DMS 273 (cell line): Measurements from ENCODE around the gene ZNF598.
A peak's percentile ranks its signal among the peaks of the same experiment; 100 is the strongest.
"Not testable (repeated sequence)": the region's sequence is repeated elsewhere in the genome, so short reads cannot be mapped to it uniquely, and the experiment has no call there.

Experiments
- DNase-seq: peaks from one replicate; lab custom pipeline; 2025; ENCODE audit not compliant: unreplicated experiment; lab: John Stamatoyannopoulos, UW

Gene ZNF598

DNA sequence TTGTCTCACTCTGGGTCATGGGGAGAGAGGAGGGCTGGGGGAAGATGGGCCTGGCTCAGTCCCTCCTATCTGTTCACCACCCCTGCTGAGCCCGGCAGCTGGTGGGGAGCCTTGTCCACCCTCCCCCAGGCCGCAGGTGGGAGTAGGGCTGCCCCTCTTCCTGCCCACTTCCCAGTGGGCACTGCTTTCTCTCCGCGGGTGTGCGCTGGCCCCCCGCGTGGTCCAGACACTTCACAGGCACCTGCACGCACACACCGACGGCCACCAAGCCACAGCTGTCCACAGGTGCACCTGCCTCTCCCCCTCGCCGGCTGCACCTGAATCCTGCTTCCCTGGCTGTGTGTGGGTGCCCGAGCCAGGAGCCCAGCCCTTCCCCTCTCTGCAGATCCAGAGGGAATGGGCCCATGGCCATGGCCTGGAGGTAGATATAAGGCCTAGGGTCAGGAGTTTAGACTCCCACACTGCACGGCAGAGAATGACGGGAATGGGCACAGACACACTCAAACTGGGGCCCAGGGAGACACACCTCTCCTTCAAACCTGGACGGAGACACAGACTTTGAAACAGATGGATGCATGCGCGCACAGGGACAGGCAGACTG lies 19.1 kb upstream of the ZNF598 start:
- DNase-seq: no peak

DNA sequence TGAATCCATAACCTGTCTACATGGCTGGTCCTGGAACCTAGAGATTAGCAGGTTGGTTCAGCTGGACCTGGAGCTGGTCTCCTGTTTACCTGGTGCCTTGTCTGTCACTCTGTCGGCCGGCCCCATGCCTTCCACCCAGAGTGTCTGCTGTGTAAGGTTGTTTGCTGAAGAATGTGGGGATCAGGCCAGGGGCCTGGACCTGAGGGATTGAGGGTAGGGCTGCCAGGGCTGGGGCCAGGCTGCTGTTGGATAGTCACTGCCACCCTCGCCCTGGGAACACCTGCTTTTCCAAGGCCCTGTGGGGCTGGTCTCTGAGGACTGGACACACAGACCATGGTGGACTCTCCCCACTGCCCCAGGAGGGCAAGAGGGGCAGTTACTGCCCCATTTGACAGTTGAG lies 18.5 kb upstream of the ZNF598 start:
- no peak for DNase-seq

DNA sequence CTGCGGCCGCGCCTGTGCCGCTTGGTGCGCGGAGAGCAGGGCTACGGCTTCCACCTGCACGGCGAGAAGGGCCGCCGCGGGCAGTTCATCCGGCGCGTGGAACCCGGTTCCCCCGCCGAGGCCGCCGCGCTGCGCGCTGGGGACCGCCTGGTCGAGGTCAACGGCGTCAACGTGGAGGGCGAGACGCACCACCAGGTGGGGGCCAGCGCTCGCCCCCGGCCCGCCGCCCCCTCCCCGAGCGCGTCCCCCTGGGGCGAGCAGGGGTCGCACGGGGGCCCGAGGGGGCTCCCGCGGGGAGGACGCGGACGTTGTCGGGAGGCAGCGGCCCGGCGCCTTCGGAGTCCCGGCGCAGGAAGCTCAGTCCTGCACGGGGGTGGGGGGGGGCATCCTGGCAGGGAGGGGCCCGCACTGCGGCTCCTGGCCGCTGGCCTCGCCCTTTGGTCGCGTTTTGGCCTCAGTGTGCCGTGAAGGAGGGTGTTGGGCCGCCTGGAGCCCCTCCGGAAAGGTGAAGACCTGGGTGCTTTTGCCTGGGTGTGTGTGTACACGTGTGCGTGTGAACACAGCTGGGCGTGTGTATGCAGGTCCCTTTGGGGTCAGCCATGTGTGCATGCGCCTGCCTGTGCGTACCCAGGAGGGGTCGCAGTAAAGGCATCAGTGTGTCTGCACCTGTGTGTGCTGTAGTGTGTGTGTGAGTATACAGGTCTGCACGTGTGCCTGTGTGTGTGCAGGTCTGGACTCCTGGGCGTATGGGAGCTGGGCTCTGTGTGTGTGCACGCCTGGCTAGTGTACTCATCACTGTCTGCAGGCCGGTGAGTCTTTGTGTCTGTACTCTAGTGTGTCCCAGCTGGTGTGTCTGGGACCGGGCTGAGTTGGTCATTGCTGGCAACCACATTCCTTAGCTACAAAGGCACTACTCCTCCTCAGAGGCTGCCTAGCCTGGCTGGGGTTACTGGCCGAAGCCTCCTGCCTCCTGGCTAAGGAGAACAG lies 17.7 kb upstream of the ZNF598 start:
- no peak for DNase-seq

DNA sequence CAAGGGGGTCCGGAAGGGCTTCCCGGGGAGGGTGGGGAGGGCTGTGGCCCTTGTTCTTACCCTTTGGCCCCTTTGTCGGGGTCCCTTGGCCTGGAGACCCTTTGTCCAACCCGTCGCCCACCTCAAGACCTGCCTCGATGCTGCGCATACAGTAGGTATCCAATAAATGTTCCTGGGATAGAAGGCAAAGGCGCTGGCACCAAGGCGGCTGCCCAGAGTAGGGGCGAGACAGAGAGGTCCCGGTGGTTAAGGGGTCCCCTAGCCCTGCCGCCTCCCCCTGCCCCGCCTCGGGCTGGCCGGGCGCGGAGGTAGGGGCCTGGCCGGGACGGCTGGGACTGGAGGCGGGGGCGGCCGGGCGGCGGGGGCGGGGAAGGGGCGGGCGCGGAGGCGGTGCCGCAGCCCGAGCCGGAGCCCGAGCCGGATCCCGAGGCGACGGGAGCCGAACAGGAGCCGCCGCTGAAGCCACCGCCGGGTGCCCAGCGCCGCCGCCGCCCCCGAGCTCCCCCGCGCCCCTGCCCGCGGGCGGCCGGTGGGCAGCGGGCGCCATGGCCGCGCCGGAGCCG lies 16.9 kb upstream of the ZNF598 start, which contains the start of gene NHERF2:
TSS of gene NHERF2 (plus strand) at position 442 of the 563 bp plus-strand sequence. CDS start at position 546, 104 bp downstream.
- peak; percentile 66 for DNase-seq

DNA sequence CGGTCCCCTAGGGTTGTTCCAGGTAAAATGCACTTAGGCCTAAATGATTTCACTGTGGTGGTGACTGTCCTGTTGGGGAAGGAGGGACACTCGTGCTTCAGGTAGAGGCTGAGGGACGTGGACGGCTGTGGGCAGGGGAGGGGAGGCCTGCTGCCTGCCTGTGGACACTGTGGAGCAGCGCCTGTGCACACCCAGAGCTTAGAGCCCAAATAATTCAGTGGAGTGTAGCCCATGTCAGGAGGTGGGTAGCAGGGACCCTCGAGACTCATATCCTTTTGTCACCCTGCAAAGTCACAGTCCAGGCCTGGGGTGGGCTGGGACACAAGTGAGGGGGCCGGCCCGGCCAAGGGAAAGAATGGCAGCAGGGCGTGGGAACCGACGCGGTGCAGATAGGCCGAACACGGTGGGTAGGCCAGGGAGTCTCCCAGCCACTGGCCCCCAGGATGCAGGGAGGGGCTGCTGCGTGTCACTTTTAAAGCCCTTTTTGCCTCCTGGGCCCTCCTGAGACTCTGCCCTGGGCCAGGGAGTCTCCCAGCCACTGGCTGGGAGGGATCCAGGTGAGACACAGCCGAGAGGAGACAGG lies 16.3 kb upstream of the ZNF598 start:
- DNase-seq: no peak

DNA sequence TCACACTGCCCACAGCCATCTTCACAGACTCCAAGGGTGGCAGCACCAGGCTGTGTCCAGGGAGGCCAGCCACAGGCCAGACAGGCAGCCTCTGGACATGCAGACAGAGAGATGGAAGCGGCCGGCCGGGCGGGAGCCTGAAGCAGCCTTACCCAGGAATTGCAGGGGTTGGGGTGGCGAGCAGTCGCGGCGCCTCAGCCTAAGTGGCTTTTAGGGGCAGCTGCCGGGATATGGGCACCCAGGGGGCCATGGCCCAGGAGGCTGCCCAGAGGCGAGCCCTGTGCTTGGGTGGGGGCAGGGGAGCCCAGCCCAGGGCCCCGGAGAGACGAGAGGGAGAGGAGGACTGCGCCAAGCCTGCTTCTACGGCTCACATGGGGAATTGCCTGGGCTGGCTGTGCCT lies 15.6 kb upstream of the ZNF598 start:
- no peak for DNase-seq

DNA sequence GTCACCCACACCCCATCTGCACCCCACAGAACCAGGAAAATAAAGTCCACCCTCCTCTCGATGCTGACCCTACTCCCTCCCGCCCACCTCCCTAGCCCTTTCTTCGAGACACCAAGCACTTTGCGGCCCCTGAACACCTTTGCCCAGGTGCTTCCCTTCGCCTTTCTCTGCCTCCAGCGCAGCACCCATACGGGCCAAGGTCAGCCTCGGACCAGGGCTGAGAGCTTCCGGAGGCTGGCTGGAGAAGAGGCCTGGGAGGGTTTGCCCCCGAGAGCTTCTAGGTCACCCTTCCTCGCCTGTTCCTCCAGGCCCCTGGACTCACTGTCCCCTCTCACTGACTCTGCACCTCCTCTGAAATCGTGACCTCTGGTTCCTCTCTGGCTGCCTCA lies 14.4 kb upstream of the ZNF598 start:
- no peak for DNase-seq

DNA sequence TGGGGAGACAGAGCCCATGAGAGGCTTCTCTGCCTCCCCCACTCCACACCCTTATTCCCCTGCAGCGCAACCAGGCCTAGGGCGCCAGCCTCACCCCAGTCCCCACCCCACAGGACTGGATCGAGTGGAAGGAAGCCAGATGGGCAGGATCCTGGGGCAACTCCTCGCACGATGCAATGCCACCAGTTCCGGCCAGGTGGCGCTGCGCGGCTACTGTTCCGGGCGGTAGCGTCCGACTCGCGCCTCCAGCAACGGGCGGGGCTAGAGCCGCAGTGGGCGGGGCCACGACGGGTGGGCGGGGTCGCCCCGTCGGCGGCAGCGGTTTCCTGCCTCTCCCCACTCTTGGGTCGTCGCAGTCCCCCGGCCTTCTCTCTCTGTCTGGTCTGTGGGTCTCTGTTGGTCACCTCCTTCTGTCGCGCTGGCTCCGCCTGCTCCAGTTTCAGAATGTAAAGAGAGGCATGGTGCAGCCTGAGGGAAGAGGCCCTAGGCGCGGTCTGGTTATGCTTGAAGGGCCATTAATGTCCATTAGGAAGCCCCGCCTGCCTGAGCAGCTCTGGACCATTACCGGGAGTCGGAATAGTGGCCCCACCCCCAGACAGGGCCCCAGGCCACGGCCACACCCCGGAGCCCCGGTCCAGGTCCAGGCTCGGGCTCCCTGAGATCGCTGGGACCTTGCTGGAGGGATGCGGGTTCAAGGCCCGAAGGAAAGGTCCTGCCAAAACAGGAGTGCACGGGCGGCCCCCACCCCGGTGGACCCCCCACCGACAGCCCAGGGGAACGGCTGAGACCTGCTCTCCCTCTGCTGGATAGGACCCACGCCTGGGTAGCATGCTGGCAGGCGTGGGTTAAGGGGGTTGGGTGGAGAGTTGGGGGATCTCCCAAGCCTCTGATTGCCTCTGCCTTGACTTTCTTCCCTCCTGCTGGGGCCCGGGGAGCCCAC lies 13.7 kb upstream of the ZNF598 start:
- peak; percentile 97 for DNase-seq

DNA sequence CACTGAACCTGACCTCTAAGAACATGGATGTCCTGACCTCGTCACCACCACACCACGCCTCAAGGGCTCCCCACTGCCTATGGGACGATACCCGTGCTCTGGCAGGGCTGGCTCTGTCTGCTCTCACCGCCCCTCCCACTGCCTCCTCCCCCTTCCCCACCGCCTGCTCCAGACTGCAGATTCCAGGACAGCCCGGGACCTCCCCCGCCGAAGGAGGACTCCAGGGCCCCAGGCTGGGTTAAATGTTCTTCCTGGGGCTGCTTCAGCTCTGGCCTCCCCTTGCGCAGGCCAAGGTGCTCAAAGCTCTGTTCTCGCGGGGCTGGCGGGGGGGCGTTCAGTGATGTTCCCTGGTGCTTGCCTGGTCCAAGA lies 13.1 kb upstream of the ZNF598 start:
- peak; percentile 81 for DNase-seq

DNA sequence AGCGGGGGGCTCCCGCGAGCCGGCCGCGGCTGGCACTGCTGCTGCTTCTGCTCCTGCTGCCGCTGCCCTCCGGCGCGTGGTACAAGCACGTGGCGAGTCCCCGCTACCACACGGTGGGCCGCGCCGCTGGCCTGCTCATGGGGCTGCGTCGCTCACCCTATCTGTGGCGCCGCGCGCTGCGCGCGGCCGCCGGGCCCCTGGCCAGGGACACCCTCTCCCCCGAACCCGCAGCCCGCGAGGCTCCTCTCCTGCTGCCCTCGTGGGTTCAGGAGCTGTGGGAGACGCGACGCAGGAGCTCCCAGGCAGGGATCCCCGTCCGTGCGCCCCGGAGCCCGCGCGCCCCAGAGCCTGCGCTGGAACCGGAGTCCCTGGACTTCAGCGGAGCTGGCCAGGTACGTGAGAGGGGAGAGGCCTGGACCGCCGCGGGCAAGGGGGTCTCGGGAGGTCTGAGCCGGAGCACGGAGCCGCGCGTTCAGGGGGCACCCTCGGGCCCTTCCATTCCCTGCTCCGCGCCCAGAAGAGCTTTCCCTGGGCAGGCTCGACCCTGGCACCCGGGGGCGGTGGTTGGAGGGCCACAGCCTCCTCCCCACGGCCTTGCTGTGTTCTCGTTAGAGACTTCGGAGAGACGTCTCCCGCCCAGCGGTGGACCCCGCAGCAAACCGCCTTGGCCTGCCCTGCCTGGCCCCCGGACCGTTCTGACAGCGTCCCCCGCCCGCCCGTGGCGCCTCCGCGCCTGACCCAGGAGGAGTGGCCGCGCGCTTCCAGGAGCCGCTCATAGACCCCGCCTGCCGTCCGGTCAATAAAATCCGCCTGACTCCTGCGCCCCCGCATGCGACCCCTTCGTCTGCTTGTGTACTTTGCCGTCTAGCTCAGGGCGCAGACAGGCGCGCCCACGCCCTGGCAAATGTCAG lies 10.6 kb upstream of the ZNF598 start:
- DNase-seq: peak; percentile 91

DNA sequence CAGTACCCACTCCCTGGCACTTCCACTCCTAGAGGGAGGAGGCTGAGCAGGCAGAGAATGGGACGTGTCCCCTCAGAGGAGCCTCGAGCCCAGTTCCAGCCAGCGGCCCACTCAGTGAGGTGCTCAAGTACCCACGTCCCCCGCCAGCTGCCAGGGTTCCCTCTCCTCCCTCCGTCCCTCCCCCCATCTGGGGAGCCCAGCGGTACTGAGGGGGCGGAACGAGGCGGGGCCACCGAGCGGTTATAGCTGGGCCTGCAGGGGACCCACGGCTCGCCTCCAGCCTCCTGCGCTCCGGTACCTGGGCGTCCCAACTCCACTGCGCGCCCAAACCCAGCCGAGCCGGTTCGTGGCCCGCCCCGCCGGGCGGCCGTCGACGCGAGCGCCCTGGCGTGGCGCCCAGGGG lies 9.9 kb upstream of the ZNF598 start, which contains the start of gene NPW:
TSS of gene NPW (plus strand) at position 268 of the 403 bp plus-strand sequence.
- peak; percentile 91 for DNase-seq

DNA sequence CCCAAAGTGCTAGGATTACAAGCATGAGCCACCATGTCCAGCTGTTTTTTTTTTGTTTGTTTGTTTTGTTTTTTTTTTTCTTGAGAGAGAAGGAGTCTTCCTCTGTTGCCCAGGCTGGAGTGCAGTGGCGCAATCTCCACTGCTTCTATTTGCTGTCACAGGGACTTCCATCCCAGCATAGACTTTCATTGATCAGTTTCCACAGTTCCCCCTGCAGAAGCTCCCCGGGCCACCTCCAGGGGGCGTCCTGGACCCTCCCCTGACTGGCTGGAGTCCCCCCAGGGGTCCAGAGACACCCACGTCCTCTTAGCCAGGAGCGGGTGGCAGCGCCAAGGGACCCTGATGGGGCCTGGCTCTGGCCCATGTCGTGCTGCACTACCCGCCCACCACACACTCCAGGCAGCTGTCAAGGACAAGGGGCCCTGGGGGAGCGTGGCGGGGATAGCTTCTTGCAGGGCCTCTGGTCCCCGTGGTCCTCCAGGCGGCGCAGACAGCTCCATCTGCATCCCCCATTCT lies 6.8 kb upstream of the ZNF598 start:
- DNase-seq: peak; percentile 47

DNA sequence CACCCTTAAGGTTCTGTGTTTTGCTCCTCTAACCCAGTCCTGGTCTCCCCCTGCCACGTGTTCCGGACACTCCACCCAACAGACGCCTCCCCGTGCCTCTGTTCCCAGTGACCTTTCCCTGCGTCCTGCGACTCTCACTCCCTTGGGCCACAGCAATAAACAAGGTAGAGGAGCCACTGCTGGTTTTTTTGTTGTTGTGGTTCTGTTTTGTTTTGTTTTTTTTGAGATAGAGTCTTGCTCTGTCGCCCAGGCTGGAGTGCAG lies 6.3 kb upstream of the ZNF598 start:
- no peak for DNase-seq

DNA sequence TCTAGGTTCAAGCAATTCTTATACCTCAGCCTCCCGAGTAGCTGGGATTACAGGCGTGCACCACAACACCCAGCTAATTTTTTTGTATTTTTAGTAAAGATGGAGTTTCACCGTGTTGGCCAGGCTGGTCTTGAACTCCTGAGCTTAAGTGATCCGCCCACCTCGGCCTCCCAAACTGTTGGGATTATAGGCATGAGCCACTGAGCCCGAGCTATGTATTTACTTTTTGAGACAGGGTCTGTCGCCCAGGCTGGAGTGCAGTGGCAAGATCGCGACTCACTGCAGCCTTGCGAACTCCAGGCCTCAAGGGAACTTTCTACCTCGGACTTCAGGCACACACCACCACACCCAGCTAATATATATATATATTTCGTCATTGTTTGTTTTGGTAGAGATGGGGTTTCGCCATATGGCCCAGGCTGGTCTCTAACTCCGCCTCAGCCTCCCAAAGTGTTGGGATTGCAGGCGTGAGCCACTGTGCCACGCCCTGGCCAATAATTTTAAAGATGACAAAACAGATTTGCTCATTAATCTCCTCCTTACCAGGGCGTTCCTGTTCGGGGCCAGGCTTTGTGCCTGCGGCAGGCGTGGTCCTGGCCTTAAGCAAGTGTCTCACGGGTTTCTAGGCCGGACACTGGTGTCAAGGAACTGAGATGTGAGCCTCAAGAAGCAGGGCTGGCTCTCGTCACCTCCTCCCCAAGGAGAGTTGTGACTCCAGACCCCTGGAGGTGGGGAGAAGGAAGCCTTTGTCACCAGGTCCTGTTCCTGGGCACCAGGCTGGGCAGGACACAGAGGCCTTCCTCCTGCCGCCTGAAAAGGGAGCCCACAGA lies 5.7 kb upstream of the ZNF598 start:
- DNase-seq: peak; percentile 90

DNA sequence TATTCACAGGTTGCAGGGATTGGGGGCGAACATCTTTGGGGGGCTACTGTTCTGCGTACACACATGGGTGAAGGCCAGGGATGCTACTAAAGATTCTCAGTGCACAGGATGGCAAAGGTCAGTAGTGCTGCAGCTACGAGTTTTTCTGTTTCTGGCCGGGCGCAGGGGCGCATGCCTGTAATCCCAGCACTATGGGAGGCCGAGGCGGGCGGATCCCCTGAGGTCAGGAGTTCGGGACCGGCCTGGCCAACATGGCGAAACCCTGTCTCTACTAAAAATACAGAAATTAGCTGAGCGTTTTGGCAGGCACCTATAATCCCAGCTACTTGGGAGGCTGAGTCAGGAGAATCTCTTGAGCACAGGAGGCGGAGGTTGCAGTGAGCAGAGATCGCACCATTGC lies 3.9 kb upstream of the ZNF598 start:
- DNase-seq: no peak

DNA sequence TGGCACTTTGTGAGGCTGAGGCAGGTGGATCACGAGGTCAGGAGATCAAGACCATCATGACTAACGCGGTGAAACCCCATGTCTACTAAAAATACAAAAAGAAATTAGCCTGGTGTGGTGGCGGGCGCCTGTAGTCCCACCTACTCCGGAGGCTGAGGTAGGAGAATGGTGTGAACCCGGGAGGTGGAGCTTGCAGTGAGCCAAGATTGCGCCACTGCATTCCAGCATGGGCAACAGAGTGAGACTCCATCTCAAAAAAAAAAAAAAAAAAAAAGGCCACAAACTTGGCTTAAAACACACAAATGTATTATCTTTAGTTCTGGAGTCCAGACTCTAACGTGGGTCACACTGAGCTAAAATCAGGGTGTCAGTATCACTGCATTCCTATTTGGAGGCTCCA lies 2.1 kb upstream of the ZNF598 start:
- DNase-seq: not testable (repeated sequence)

DNA sequence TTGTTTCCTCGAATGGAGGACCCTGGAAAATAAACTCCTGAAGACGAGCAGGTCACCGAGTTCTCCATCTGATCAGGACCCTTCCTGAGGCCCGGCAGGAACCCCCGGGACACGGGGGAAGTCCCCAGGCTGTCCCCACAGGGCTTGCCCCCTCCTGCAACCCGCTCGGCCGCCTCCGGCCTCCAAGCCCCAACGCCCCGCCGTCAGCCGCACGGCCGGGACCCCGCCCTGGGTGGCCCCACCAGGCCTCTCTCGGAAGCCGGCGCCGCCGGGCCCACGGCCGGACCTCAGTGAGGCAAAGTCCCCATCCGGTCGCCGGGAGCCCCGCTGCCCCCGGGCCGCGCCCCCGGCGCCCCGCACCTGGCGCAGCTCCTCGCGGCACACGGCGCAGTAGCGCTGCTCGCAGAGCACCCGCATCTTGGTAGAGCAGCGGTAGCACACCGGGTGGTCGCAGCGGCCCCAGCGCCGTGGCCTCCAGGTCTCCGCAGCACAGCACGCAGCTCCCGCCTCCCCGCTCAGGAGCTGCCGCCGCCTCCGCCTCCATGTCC lies 383 bp downstream of the ZNF598 start:
- peak; percentile 65 for DNase-seq

DNA sequence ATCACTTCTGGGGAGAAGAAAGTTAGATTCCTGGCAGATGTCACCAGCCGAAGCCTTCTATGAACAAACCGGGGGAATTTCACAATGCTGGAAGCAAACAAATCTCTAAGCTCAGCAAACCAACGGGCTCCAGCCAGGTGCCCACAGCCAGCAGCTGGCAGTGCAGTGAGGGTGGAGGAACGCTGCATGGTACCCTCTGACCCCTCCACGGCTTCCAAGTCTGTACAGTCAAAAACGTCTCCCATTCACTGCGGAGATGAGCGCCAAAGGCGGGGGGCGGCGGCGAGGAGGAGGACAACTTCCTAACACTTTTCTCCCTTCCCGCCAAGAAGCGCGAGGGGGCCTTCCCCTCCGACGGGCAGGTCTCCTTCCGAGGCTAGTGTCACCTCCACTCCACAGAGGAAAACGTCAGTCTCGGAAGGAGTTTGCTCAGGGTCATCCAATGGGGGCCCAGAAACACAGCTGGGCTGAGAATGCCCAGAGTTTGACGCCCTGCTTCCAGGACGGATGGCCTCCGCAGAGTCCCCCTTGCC lies 924 bp downstream of the ZNF598 start:
- peak; percentile 79 for DNase-seq
